Ovary (tissue), 3 donors: ENCODE results near the gene CEP112.

Experiments used
- POLR2A ChIP-seq: fragments of 450-650 bp; IDR thresholded peaks from one replicate; pipeline ENCODE4 v1.6.1; 2017; ENCODE audit warnings: antibody characterized with exemption, mild to moderate bottlenecking, moderate library complexity
- TF ChIP-seq, protein P1 (sequence below), 3 donors: fragments of 450-650 bp in 2 of 3; fragments of 200-600 bp in 1 of 3; IDR thresholded peaks; one replicate each; pipeline versions ENCODE4 v1.5.1 to v1.8.0; 2016 to 2022; ENCODE audit warnings: antibody characterized with exemption in 3 of 3, mild to moderate bottlenecking in 1 of 3
- donor health status: DM: no; HTN: no; CAD: no.

GRCh38 chr17:65743308-65743655 is 448.7 kb downstream of the CEP112 start:
- TF ChIP-seq, protein P1, sequence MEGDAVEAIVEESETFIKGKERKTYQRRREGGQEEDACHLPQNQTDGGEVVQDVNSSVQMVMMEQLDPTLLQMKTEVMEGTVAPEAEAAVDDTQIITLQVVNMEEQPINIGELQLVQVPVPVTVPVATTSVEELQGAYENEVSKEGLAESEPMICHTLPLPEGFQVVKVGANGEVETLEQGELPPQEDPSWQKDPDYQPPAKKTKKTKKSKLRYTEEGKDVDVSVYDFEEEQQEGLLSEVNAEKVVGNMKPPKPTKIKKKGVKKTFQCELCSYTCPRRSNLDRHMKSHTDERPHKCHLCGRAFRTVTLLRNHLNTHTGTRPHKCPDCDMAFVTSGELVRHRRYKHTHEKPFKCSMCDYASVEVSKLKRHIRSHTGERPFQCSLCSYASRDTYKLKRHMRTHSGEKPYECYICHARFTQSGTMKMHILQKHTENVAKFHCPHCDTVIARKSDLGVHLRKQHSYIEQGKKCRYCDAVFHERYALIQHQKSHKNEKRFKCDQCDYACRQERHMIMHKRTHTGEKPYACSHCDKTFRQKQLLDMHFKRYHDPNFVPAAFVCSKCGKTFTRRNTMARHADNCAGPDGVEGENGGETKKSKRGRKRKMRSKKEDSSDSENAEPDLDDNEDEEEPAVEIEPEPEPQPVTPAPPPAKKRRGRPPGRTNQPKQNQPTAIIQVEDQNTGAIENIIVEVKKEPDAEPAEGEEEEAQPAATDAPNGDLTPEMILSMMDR (IDR thresholded peaks at IDR 0.05) = no peak
- TF ChIP-seq POLR2A = no peak
